ENCODE measurements around the gene HIRA. TPM values are rescaled to one million over a fixed set of nuclear protein-coding genes. Genes with fewer than 3 reads are reported as not detected.

HIRA gene
- total and polyA plus RNA-seq, 2 experiments from 2014 or later, result 9.4 to 58.3 TPM

DNA sequence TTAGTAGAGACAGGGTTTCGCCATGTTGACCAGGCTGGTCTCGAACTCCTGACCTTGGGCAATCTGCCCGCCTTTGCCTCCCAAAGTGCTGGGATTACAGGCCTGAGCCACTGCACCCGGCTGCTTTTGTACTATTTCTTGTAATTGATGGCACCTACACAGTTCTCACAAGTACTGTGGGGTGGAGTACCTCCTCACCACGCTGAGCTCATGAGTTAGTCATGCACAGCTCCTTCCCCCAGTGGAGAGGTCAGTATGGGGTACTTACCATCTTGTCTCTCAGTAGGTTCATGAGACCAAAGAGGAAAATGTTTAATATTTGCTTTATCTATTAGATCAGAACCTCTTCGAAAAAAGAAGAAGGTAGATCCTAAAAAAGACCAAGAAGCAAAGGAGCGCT lies 2.9 kb upstream of the HIRA start:
- DNase-seq (ENCODE audit: low spot score) (no peak), ATAC-seq (no peak)
- Histone ChIP-seq H3F3A (replicated peaks; ENCODE audit: low read depth) (peaks cover 13% of the 10 kb centered on the region; the same call in 1 of the 2 replicates), H3K4me3 (no peak overlapping the region), H3K36me3 (ENCODE audit: insufficient read depth) (no peaks in the 10 kb centered on the region), H2AFZ (no peak overlapping the region), H4K20me1 (replicated peaks; ENCODE audit: insufficient read depth) (peaks cover 24% of the 10 kb centered on the region), H3K79me2 (replicated peaks; ENCODE audit: insufficient read depth) (peaks cover 18% of the 10 kb centered on the region), H3K27me3 (ENCODE audit: insufficient read depth) (no peaks in the 10 kb centered on the region), H3K27ac (ENCODE audit: low read depth) (no peak overlapping the region), H3K4me1 (ENCODE audit: insufficient read depth) (peaks cover 18% of the 10 kb centered on the region), H3K9me2 (ENCODE audit: insufficient read depth) (no peaks in the 10 kb centered on the region), H3K4me2 (no peak overlapping the region)
- H3K9me3 Mint-ChIP-seq, result no peaks in the 10 kb centered on the region
- peaks cover 8% of the 10 kb centered on the region for H3K27me3 Mint-ChIP-seq (ENCODE audit: insufficient read depth, low read depth, poor library complexity)
- no peak for TF ChIP-seq CTCF (conservative IDR thresholded peaks at IDR 0.05; ENCODE audit: low read depth in 2 of 2)
- TF ChIP-seq REST (IDR thresholded peaks at IDR 0.05; ENCODE audit: unreplicated experiment), result no peak
- TF ChIP-seq, protein P1, sequence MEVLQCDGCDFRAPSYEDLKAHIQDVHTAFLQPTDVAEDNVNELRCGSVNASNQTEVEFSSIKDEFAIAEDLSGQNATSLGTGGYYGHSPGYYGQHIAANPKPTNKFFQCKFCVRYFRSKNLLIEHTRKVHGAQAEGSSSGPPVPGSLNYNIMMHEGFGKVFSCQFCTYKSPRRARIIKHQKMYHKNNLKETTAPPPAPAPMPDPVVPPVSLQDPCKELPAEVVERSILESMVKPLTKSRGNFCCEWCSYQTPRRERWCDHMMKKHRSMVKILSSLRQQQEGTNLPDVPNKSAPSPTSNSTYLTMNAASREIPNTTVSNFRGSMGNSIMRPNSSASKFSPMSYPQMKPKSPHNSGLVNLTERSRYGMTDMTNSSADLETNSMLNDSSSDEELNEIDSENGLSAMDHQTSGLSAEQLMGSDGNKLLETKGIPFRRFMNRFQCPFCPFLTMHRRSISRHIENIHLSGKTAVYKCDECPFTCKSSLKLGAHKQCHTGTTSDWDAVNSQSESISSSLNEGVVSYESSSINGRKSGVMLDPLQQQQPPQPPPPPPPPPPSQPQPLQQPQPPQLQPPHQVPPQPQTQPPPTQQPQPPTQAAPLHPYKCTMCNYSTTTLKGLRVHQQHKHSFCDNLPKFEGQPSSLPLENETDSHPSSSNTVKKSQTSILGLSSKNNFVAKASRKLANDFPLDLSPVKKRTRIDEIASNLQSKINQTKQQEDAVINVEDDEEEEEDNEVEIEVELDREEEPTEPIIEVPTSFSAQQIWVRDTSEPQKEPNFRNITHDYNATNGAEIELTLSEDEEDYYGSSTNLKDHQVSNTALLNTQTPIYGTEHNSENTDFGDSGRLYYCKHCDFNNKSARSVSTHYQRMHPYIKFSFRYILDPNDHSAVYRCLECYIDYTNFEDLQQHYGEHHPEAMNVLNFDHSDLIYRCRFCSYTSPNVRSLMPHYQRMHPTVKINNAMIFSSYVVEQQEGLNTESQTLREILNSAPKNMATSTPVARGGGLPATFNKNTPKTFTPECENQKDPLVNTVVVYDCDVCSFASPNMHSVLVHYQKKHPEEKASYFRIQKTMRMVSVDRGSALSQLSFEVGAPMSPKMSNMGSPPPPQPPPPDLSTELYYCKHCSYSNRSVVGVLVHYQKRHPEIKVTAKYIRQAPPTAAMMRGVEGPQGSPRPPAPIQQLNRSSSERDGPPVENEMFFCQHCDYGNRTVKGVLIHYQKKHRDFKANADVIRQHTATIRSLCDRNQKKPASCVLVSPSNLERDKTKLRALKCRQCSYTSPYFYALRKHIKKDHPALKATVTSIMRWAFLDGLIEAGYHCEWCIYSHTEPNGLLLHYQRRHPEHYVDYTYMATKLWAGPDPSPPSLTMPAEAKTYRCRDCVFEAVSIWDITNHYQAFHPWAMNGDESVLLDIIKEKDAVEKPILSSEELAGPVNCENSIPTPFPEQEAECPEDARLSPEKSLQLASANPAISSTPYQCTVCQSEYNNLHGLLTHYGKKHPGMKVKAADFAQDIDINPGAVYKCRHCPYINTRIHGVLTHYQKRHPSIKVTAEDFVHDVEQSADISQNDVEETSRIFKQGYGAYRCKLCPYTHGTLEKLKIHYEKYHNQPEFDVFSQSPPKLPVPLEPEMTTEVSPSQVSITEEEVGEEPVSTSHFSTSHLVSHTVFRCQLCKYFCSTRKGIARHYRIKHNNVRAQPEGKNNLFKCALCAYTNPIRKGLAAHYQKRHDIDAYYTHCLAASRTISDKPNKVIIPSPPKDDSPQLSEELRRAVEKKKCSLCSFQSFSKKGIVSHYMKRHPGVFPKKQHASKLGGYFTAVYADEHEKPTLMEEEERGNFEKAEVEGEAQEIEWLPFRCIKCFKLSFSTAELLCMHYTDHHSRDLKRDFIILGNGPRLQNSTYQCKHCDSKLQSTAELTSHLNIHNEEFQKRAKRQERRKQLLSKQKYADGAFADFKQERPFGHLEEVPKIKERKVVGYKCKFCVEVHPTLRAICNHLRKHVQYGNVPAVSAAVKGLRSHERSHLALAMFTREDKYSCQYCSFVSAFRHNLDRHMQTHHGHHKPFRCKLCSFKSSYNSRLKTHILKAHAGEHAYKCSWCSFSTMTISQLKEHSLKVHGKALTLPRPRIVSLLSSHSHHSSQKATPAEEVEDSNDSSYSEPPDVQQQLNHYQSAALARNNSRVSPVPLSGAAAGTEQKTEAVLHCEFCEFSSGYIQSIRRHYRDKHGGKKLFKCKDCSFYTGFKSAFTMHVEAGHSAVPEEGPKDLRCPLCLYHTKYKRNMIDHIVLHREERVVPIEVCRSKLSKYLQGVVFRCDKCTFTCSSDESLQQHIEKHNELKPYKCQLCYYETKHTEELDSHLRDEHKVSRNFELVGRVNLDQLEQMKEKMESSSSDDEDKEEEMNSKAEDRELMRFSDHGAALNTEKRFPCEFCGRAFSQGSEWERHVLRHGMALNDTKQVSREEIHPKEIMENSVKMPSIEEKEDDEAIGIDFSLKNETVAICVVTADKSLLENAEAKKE (CRISPR knock-in tag; IDR thresholded peaks at IDR 0.05), result no peak
- no peak for TF ChIP-seq STAT1 (IDR thresholded peaks at IDR 0.05; ENCODE audit: unreplicated experiment)
- no peak for TF ChIP-seq CREB1 (CRISPR knock-in tag; IDR thresholded peaks at IDR 0.05; ENCODE audit: low read depth)
- TF ChIP-seq EZH2 (IDR thresholded peaks at IDR 0.05; ENCODE audit: low read depth, unreplicated experiment), result no peak
- no peak for TF ChIP-seq EZH2phosphoT487 (IDR thresholded peaks at IDR 0.05; ENCODE audit: unreplicated experiment)
- TF ChIP-seq ZNF114 (CRISPR knock-in tag; IDR thresholded peaks at IDR 0.05), result no peak
- TF ChIP-seq NANOG (IDR thresholded peaks at IDR 0.05; ENCODE audit: borderline replicate concordance), result no peak
- TF ChIP-seq JUNB (IDR thresholded peaks at IDR 0.05; ENCODE audit: unreplicated experiment), result no peak
- TF ChIP-seq, protein P2, sequence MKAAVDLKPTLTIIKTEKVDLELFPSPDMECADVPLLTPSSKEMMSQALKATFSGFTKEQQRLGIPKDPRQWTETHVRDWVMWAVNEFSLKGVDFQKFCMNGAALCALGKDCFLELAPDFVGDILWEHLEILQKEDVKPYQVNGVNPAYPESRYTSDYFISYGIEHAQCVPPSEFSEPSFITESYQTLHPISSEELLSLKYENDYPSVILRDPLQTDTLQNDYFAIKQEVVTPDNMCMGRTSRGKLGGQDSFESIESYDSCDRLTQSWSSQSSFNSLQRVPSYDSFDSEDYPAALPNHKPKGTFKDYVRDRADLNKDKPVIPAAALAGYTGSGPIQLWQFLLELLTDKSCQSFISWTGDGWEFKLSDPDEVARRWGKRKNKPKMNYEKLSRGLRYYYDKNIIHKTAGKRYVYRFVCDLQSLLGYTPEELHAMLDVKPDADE (IDR thresholded peaks at IDR 0.05), result no peak
- TF ChIP-seq ZNF331 (CRISPR knock-in tag; IDR thresholded peaks at IDR 0.05; ENCODE audit: low read depth), result no peak
- TF ChIP-seq POLR2AphosphoS5 (IDR thresholded peaks at IDR 0.05; ENCODE audit: low read depth), result no peak
- H3K36me3 Mint-ChIP-seq (ENCODE audit: low read depth), result peaks cover 21% of the 10 kb centered on the region
- peaks cover 15% of the 10 kb centered on the region for H3K4me1 Mint-ChIP-seq
- H3K4me3 Mint-ChIP-seq, result no peak overlapping the region
- no peak overlapping the region for H3K27ac Mint-ChIP-seq
